IPS DF 4.7 (cell line): ENCODE results near the gene C1orf116.

Experiments used
- DNase-seq: peaks from one replicate; pipeline ENCODE4 v3.0.0-alpha.2; 2013; ENCODE audit warnings: low spot score; ENCODE audit errors: extremely low read depth

C1orf116 gene

DNA sequence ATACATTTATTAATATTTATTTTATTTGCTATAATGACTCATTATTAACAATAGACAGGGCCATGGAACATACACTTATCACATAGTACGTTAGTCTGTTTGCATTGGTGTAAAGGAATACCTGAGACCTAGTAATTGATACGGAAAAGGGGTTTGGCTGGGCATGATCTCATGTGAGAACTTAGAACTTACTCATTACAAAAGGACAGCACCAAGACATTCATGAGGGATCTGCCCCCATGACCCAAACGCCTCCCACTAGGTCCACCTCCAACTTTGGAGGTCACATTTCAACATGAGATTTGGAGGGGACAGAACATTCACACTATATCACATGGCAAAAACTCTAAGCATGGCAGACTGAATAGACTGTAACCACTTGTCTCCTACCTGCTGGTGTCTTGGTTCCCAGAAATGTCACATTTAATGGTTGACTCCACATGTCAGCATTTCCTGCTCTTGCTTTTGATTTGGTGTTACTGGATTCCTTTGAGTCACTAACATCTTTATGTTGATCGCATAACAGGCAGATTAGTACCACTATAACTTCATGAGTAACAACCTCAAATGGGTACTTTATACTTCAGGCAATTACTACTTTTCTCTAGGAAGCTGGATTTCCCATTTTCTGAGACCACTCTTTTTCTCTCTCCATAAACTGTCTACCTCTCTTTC, 3.5 kb upstream of the C1orf116 start:
- no peak for DNase-seq

DNA sequence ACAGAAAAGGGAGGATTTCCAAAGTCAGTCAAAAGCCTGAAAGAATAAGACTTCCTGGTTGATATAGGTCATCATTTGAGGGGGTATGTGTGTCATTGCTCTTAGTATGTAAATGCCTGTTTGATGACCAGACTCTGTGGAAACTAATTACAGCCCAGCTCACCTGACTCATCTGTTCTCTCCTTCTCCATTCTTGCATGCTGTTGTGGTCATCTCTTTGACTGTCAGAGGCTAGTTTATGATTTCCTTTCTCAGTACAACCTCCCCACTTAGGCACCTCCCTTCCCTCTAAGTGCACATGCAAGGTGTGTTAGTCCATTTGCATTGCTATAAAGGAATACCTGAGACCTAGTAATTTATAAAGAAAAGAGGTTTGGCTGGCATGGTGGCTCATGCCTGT, 2.4 kb upstream of the C1orf116 start:
- DNase-seq, result no peak

DNA sequence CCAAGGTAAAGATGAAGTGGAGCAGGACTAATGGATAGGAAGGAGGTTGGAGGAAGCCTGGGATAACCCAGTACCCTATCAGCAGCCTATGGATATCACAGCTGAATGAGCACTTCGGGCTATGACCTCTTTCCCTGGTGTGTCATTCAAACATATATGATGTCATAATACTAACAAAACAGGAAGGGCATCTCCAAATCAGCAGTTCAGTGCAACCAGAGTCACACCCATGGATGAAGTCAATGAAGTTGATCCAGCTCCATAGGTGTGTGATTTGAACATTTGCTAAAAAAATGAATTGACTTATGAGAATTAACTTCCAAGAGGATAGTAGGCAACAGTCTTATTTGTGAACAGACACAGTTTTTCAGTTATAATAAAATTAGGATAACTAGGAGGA, 1.7 kb upstream of the C1orf116 start:
- DNase-seq, result no peak

DNA sequence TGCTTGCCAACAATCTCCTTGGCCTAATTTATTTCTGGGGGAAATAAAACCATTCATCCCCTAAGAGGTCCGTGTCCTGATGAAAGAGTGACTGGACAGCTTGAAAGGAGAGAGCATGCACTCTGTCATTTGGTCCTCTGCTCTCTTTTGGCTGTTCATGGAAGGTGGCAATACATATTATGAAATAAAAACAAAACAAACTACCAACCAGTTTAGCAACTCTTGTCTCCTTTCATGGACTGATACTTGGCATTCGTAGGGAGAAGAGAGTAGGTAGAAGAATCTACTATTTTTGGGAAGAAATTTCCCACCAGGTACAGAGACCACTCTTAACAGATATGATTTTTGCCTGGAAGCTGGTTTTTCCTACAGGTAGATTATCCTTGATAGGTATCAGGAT, 746 bp upstream of the C1orf116 start:
- no peak for DNase-seq

DNA sequence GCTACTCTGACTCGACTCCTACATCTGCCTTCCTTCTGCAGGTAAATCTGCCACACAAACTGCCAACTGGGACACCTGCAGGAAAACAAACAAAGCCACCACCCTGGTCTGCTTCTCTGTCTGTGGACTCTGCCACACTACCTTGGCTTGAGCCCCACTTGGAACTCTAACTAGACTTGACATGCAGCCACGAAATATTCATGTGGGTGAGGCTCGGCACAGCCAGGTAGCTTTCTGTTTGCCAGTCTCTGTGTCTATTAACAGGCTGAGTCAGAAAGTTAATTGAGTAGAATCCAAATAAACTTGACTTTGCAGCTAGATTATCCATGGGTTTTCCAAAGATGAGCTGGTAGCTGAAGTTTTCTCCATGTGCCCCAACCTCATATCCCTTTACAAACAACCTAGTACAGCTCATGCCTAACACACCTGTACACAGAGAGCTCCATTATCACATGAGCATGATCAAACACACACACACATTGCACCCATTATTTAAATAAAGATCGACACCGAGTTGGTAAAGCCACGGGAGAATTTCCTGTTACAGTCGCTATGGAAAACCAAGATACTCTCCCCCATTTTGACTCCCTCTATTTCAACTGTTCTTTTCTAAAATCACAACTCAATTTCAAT, 808 bp downstream of the C1orf116 start:
- no peak for DNase-seq

DNA sequence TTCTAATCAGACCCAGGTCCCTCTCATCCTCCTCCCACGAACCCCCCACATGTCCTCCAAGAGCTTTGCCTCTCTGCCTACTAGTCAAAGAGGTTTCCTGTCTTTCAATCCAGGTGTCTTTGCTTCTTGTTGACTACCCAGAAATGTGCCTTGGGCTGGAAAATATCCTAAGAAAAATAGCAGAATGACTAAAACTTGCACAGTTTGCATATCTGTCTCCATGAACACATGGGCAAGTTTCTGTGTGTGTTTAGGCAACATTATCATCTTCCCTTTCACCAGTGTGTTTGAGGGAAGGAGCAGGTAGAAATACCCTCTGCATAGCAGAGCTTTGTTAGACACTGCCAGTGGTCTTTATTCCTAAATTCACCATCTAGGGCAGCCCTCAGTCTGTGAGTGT, 1.5 kb downstream of the C1orf116 start:
- DNase-seq, result no peak

DNA sequence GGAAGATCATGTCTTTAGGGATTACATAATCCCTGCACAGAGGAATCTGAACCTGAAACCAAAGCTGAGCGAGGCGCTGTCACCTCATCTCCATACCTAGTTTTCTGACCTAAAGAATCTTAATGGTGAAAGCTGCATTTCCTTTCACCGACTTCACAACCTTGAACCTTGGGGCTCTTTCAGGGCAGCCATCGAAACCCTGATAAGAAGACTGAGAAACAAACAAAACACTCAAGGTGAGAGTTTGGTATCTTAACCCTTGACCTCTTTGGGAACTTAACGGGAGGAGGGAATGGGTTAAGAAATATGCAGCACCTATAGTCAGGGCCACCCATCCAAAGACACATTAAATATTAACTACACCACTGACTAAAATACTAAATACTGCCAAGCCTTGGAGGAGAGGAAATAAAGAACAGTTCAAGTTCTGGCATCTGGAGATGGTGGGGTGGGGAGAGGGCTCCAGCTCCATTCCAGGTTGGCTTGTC, 2.0 kb downstream of the C1orf116 start:
- DNase-seq, result no peak

DNA sequence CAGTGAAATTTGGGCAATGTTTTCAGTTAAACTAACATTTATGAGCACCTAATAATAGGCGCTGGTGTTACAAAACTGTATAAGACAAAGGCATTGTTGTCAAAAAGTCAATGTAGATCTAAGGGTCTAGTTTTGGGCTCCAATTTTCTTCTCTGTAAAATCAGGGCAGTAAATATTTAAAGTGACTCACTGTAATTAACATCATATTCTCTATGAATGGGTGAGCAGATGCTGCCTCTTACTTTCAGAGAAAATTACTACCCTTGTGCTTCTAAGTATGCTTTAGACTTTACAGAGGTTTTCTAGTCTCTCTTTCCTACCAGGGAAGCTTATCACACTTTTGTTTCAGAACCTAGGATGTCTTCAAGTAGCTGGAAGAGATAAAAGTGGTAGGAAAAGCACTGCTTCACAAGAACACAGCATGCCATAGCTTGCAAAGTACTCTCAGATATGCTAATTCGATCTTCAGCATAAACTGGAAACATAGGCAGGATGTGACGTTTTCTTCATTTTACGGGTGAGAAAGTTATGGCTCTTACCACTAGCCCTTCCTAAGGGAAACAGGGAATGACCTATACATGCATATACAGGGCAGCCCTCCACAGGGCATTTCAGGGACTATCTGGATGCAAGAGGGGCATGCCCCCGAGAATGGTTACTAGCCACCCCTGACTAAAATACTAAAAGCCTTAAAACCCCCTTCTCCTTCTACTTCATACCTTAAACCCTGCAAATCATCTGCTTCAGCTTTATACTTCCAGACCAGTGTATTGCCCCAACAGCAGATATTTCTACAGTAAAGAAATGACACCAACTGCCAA, 2.6 kb downstream of the C1orf116 start:
- no peak for DNase-seq

DNA sequence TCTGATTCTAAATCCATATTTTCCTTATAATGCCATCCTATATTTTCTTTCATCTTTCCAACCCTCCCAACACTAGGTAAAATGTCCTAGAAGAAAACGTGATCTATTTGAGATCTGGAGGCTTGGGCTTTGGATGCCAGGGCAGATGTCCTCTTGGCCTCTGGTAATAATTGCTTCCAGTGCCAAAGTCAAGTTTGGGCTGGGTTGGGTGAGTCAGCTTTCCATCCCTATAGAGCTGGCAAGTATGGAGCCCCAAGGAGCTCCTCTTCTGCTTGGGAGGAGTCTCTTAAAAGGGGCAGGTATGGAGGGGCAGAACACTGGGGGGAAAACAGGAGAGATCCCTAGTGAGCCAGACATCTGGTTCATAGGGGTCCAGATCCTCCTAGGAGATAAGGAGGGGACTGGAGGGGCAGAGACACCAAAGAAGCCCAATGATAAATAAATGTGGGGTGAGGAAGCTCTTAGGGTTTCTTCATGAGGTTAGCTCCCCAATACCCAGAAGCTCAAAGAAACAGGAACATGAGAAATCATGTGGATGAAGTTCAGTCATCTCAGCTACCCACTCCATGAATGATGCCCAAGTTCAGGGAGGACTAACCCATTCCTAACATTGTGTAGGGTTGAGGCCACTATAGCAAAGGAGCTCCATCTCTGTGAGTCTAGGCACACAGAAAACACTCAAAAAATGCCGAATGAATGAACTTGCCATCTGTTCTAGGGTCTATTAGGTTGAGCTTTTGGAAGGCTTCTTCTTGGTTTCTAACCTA, 3.5 kb downstream of the C1orf116 start:
- DNase-seq, result no peak

DNA sequence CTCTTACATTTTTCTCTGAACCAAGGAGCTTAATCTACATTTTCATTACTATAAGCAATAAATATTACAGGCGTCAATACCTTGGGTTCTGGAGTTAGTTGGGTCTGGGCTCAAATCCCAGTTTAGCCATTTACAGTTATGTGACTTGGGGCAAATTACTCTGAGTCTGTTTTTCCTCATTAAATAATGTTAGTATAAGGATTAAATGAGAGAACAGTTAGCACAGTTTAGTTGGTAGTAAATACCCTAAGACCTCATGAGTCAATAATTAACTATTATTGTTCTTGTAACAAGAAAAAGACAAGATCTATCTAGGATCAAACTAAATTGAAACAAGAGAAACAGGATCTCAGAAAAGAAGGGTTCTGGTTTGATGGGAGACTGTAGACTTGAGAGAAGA, 4.6 kb downstream of the C1orf116 start:
- no peak for DNase-seq

DNA sequence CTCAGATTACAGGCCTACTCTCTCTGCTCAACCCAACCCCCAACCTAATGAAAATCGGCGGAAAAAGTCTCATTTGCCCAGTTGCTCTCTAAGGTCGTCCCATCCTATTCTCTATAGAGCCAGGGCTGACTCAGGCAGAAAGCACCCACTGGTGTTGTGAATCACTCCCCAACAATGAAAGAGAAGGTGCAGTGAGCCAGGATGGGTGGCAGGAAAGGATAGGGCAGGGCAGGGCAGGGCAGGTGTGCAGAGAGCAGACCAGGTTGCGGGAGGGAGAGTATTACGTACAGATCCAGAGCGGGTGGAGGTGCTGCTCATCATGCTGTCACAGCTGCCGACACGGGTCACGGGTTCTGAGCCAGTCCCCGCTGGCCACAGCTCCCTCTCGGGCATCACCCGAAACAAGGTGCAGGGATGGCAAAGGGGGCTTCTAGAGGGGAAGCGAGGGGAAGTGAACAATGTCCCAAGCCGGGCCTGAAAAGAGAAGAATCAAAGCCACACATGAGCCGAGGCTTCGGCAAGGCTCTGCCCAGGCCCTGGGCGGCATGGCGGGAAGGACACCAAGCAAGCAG, 5.3 kb downstream of the C1orf116 start:
- DNase-seq, result no peak

DNA sequence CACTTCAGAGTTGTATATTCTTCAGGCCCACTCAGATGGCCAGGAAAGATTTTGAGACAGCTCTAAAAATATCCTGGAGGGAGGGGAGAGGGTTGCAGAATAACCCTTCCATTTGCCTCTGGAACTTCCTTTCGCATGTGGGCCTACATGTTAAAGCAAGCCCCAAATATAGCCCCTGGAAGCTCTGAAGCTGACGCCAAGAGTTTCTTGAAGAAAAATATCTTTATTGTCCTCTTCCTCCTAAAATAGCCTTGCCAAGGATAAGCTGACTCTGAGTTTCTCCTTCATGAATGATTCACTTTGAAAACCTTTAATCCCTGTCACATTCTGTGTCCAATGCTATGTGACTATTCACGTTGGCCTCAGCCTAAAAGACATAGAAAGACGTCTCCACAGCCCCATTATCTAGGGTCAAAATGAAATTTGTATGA, 6.4 kb downstream of the C1orf116 start:
- no peak for DNase-seq

DNA sequence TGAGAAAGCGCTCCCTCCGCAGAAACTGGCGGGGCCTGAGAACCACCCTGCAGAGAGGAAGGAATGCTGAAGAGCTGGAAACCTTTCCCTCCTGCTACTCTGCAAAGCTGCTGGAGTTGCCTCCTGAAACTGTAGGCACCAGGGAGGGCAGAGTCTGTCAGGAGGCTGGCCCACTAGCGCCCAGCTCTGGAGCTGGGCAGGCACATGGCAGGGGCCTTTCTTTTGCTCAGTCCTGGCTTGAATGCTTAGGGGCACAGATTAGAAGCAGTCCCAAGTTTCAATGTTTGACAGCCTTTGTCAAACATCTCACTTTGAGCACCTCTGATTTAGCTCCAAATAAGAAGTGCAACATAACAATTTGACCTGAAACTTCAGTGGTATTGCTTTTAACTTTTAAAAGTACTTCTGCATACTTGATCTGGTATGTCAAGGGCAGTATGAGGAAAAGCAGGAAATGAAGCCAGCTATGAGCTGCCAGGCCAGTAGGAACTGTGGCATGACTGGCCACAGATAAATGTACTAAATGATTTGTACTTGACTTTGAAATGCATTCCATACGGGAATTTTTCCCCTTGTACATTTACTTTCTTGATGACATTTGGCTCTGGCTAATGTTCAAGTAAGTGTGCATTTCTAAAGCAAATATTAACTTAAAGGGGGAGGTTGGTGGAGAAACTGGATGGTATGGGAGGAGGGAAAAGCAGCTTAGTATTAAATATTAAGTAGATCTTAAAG, 7.2 kb downstream of the C1orf116 start:
- no peak for DNase-seq

DNA sequence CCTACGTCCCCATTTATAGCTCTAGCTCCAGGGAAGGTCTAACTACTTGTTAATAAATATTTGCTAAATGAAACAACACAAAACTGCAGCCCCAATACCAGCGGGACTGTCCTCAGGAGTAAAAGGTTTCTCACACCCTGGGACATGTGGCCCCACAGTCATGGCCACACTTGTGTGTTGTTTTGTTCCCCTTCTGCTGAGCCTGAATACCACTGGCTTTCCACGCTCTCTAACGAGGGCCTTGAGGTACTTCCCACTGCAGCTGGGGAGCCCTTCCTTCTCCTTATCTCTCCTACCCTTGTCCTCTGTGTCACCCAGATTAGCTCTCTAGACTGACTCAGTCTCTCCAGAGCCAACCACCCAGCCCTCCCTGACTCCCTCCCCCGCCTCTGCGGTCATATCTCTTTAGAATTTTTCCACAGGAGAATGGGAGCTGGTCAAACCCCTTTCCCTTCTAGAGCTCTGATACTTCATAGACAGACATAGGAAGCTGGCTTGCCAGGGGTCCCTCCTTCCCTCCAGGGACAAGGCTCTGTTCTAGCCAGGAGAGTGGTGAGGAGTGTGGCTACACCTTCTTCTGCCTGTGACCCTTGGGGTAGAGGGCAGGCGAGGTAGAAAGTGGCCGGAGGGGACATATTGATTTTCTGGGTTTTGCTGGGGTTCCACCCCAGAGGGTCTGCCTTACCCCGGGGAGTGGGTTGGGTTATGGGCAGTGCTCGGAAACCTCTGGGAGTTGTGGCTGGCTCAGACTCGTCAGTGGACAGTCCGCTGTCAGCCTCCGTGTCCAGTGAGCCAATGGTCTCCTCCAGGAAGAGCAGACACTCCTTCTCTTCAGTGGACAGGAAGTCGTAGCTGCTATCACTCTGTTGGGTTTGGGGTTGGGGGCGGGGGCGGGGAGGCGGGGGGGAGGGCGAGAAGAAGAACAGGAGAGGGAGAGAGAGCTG, 8.1 kb downstream of the C1orf116 start:
- no peak for DNase-seq

DNA sequence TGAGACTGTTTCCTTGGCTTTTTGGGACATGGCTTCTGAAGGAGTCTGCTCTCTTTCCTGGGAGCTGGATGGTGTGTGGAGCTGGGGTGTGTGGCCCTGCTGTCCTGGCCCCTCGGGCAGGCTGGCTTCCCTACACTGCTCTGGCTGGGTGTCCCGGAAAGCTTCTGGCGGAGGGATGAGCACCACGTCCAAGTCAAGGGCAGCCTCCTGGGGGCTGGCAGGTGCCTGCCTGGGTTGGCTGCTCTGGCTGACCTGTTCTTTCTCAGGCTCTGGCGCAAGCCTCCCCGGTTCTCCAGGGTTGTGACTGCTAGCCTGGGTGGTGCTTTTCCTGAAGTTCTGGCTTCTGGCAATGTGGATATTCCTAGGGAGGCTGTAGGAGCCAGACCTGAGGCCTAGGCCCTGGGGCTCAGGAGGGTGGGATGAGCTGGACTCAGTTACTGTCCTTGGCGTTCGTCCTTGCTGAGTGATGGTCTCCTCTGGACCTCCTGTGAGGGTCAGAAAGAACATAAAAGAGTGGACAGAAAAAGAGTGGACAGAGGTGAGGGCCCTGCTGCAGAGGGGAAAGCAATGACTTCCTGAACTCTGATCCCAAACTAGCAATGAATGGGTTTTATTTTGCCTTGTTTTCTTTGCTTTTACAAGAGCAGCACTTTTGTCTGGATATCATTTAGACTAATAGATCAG, 9.4 kb downstream of the C1orf116 start:
- no peak for DNase-seq

DNA sequence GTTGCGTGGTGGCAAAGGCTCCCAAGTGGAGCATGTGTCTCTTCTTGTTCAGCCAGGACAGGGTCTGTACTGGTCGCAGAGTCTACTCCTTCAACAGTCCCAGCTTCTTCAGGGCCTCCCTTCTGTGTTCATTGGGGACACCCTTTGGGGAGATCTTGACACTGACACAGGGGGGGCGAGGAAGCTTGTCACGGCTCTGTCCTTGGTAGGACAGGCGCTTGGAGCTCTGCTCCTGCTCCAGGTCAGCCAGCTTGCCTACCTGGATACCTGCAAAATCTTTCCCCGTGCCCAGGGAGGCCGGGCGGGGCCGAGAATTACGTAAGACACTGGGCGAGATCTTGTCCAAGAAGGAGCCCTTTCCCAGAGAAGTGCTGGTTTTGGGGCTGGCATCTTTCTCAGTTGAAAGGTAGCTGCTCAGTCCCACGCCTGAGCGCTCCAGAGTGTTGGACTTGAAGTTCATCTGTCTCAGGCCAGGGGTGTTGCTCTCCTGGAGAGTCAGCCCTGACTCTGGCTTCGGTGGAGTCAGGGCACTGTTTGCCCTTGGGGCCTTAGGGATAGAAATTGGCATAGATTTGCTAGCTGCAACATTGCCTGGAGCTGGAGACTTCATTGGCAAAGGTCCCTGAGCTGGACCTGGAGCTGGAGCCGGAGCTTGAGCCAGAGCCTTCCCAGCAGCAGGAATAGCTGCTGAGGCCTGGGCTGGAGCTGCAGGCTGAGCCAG, 10.5 kb downstream of the C1orf116 start:
- no peak for DNase-seq

DNA sequence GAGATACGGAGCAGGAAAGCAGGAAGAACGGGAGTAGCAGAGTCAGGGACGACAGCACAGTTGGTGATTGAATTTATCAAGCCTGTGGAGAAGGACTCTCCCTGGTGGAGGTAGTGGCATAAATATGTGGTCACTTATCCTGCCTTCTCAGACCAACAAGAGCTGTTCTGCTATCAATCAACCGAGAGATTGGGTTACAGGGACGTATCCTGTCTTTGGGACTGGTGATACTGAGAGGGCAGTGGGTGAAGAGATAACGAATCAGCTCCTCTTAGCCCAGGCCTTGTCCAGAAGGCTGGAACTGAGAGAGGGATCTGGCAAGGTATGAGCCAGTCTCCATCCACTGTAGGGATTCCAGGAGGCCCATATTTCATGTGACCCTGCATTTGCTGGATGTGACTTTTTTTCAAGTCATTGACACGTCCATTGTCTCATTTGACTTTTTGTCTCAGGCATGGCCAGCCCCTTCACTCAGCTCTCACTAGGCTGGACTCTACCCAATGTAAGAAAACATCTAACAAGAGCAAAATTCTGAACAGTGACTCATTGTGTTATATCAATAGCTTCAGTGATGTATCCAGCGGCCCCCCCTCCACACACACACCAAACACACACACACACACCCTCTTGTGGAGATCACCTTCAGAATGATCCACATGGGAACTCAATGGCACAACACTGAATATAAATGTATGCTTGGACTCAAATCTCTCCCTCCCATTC, 11.3 kb downstream of the C1orf116 start:
- no peak for DNase-seq

DNA sequence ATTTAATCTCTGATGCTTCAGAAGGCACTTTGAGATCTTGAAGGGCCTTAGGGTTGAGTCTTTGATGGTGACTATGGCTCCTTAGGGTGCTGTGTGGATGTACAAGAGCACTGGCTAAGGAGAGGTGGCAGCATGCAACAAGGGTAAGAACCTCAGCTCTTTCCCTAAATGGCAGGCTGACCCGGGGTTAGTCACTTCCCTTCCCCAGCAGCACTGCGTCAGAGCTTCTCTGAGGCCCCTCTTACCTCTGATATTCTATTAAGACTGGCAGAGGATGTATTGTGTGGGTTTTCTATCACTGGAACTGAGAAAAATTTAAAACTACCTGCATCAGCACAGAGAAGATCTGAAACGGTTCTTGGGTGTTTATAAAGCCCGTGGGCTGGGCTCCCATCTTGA, 11.8 kb downstream of the C1orf116 start:
- no peak for DNase-seq
